GM21381 (cell line): ENCODE results near the gene TADA2A.

Source experiments
- ATAC-seq: cut with Tn5 transposase; IDR thresholded peaks from one replicate; pipeline ENCODE4 v1.9.1; 2021; ENCODE audit warnings: mild to moderate bottlenecking, moderate library complexity; ENCODE audit not compliant: unreplicated experiment

The TADA2A gene

GRCh38 chr17:37458805-37459204 is 52.1 kb downstream of the TADA2A start:
- ATAC-seq, result no peak

GRCh38 chr17:37461668-37462067 is 55.0 kb downstream of the TADA2A start:
- no peak for ATAC-seq

GRCh38 chr17:37462492-37462891 is 55.8 kb downstream of the TADA2A start:
- ATAC-seq, result no peak

GRCh38 chr17:37463039-37463438 is 56.4 kb downstream of the TADA2A start:
- ATAC-seq, result no peak

GRCh38 chr17:37465069-37465616 is 58.5 kb downstream of the TADA2A start:
- ATAC-seq, result no peak

- no peak for ATAC-seq
Observed at GRCh38 chr17:37466471-37466870, 59.8 kb downstream of the TADA2A start.

GRCh38 chr17:37470181-37470580 is 63.5 kb downstream of the TADA2A start:
- no peak for ATAC-seq

DNA sequence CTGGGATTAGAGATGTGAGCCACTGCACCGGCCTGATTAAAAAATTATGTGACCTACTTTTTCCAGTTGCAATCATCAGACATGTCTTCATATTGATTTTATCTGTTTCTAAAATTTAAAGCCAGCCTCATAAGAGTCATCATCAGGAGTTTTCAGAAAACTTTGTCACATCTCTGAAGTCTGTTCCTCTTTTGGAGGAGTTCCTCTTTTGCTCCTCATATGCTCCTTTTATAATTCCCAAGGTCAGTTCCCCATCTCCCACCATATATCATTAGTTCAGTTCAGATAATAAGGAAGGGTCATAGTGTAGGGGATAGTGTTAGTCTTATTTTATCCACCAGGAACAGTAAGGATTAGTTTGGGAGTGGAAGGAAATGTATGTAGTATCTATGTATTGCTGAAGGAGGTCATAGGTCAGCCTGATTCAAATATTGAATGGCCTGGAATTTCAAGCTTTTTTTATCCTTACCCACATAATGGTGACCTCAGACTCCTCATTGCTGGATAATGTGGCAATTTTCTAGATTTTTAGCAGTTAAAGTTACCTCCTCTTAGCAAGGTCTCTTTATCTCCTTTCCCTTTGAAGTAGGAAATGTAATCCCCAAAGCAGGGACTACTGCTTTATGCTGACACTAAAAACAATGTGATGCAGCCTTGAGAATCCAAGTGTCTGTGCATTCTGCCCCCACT is 69.2 kb downstream of the TADA2A start:
- ATAC-seq, result no peak

GRCh38 chr17:37476431-37477120 is 69.9 kb downstream of the TADA2A start:
- no peak for ATAC-seq

DNA sequence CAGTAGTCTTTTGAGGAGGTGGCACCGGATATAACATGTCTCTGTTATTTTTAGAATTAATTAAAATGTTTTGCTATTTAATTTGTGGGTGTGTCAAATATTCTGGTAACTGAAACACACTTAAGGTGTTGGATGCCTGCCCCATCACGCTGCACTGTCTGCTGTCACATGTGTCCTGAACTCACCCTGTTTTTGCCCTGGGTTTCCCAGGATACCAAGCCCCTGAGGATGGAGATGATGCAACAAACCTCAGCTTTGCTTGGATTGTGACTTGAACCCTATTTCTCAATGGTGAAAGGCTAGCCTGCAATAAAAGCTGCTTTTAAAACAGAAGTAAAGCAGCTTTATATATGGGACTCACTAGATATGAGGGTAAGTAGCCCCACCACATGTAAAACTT is 71.5 kb downstream of the TADA2A start:
- no peak for ATAC-seq

GRCh38 chr17:37479025-37479424 is 72.3 kb downstream of the TADA2A start:
- no peak for ATAC-seq

DNA sequence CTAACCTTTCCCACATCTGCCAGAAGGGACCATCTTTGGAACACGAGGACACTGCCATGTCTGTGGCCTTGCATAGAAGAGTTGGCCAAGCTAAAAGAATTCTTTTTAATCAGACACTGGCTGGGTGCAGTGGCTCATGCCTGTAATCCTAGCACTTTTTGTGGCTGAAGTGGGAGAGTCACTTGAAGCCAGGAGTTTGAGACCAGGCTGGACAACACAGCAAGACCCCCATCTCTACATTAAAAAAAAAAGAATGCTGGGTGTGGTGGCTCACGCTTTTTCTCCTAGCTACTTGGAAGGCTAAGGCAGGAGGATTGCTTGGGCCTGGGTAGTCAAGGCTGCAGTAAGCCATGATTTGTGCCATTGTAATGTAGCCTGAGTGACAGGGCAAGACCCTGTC is 73.7 kb downstream of the TADA2A start:
- ATAC-seq, result no peak

GRCh38 chr17:37481001-37481665 is 74.4 kb downstream of the TADA2A start:
- no peak for ATAC-seq

DNA sequence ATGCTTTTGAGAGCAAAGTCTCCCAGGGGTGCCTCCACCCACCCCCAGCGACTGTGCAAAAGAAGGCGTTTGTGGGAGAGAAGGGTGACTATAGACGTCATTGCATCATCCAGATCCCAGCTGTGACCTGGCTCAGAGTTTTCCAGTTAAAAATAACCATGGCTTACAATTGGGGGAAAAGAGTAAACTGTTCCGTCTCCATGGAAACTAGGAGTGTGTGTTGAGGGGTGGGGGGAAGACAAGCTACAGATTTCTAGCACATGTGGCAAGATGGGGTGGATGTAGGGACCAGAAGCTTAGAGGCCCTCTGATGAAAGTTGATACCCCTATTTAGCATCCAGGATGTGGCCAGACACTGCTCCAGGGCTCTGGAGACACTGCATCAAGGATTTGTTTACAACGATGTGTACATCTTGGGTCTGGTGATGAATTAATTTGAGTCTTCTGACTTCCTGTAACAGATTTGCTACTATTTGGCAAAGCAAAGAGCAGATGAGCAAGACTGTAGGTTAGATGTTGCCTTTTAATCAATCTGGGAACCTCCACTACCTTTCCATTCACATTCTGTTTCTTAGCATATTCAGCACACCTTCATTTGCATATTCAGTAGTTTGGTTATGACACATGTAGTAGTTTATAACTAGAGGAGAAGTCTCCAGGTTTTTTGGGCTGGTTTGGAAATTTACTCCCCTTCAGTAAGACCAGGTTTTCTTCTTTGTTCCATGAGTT is 76.8 kb downstream of the TADA2A start:
- ATAC-seq, result no peak

GRCh38 chr17:37485938-37486570 is 79.4 kb downstream of the TADA2A start:
- no peak for ATAC-seq

- ATAC-seq, result no peak
Observed at GRCh38 chr17:37488009-37488604, 81.4 kb downstream of the TADA2A start.

- ATAC-seq, result no peak
Observed at GRCh38 chr17:37488607-37489196, 82.0 kb downstream of the TADA2A start.

DNA sequence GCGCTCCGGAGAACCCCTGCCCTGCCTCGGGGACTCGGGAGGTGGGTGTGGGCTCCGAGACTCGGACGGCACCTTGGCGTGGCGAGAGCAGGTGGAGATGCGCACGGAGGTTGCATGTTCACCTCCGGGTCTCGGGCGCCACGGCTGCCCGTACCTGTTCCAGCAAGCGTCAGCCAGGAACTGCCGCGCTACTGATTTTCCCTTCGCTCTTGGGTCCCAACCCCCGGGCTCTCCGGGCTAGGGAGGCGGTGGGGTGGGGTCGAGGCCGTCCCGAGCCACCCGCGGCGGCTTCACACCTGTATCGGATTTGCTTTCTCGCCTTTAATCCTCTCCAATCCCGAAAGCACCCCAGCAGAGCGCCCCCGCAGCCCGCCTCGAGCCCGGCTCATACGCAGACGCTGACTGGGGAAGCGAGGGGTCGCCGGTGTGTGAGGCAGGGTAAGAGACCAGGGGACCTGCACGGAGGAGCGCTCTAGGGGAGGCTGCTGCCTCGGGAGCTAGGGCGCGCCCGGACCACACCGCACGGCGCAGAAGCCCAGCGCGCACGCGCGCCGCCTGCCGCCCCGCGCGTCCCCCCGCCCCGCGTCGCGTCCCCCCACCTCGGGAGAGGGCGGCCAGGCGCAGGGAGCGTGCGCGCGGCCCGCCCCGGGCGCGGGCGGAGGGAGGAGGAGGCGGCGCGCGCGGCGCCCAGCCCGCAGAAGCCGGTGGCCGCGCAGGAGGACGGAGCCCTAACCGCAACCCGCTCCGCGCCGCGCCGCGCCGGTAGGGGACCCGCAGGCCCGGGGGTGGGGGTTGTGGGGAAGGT is 82.7 kb downstream of the TADA2A start, which contains the start of gene DUSP14:
TSS of gene DUSP14 (plus strand) at position 695 of the 805 bp plus-strand sequence. CDS start 22,382 bp downstream, outside the sequence.
- peak; percentile 68 for ATAC-seq
